ENCODE measurements around the gene E2F4. TPM values are rescaled to one million over a fixed set of nuclear protein-coding genes. Genes with fewer than 3 reads are reported as not detected.

E2F4 gene
- total and polyA plus RNA-seq, 2 of the 13 experiments (the other 11 are each of a cell fraction or from before 2014, with no cell fraction given): 84.8 to 91.2 TPM

DNA sequence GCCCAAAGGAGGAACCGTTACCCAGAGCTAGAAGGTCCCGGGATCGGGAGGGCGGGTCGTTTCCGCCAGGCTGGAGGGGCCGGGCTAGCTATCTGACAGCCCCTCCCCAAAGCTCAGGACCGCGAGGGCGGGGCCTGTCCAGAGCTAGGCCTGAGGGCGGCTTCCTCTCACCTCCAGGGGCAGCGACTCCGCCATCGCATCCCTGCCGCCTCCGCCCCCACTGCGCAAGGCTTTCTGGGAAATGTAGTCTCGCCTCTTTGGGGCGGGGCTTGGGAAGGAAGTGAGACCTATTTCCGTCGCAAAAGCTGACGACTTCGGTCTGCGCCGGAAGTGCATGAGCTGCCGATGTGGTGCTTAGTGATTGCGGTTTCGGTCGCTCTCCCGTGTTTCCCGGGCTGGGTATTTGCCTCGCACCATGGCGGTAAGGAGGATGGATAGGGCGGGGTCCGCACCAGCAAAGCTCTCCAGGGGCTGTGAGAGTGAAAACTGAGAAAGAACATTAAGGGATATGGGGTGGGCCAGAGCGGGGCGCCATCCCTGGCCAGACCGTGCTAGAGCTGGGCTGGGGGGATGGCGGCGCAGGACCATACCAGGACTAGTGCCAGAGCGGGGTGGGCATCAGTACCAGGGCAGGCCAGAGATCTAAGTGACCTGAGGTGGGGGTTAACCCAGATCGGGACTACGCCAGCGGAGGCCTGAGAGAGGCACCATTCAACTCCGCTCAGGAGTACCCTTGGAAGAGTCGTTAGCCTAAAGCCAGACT is 35.0 kb downstream of the E2F4 start, which contains the start of gene TMEM208 (continued):
- TF ChIP-seq ZNF768 (CRISPR knock-in tag; IDR thresholded peaks at IDR 0.05) (no peak), ZNF367 (CRISPR knock-in tag; IDR thresholded peaks at IDR 0.05; ENCODE audit: borderline replicate concordance) (peak; percentile 66; the same call in 1 of the 2 replicates), MTF2 (CRISPR knock-in tag; IDR thresholded peaks at IDR 0.05; ENCODE audit: borderline replicate concordance) (0 out of 2 replicates have a peak, but pooled peaks have one; percentile 16), NFE2L1 (CRISPR knock-in tag; IDR thresholded peaks at IDR 0.05; ENCODE audit: borderline replicate concordance) (no peak), TBX3 (IDR thresholded peaks at IDR 0.05; ENCODE audit: borderline replicate concordance) (peak; percentile 67), ONECUT2 (CRISPR knock-in tag; IDR thresholded peaks at IDR 0.05) (peak; percentile 64; the same call in 1 of the 2 replicates), ZBTB7A (CRISPR knock-in tag; IDR thresholded peaks at IDR 0.05) (0 out of 2 replicates have a peak, but pooled peaks have one; percentile 31), DR1 (CRISPR knock-in tag; IDR thresholded peaks at IDR 0.05) (peak; percentile 66), ZNF614 (CRISPR knock-in tag; IDR thresholded peaks at IDR 0.05; ENCODE audit: borderline replicate concordance) (peak; percentile 95), ZNF772 (CRISPR knock-in tag; IDR thresholded peaks at IDR 0.05) (peak; percentile 67; the same call in 1 of the 2 replicates), NFATC3 (CRISPR knock-in tag; IDR thresholded peaks at IDR 0.05) (no peak), HOXA3 (CRISPR knock-in tag; IDR thresholded peaks at IDR 0.05) (peak; percentile 98), ZNF761 (CRISPR knock-in tag; conservative IDR thresholded peaks at IDR 0.05) (peak; percentile 49; the same call in 1 of the 2 replicates), PHF21A (CRISPR knock-in tag; IDR thresholded peaks at IDR 0.05) (peak; percentile 75; the same call in 1 of the 2 replicates), NFRKB (IDR thresholded peaks at IDR 0.05) (no peak), ZNF782 (CRISPR knock-in tag; IDR thresholded peaks at IDR 0.05; ENCODE audit: borderline replicate concordance) (peak; percentile 30; the same call in 1 of the 2 replicates)
- TF ChIP-seq, protein P1, sequence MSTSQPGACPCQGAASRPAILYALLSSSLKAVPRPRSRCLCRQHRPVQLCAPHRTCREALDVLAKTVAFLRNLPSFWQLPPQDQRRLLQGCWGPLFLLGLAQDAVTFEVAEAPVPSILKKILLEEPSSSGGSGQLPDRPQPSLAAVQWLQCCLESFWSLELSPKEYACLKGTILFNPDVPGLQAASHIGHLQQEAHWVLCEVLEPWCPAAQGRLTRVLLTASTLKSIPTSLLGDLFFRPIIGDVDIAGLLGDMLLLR (CRISPR knock-in tag; IDR thresholded peaks at IDR 0.05): peak; percentile 91
- TF ChIP-seq, protein P2, sequence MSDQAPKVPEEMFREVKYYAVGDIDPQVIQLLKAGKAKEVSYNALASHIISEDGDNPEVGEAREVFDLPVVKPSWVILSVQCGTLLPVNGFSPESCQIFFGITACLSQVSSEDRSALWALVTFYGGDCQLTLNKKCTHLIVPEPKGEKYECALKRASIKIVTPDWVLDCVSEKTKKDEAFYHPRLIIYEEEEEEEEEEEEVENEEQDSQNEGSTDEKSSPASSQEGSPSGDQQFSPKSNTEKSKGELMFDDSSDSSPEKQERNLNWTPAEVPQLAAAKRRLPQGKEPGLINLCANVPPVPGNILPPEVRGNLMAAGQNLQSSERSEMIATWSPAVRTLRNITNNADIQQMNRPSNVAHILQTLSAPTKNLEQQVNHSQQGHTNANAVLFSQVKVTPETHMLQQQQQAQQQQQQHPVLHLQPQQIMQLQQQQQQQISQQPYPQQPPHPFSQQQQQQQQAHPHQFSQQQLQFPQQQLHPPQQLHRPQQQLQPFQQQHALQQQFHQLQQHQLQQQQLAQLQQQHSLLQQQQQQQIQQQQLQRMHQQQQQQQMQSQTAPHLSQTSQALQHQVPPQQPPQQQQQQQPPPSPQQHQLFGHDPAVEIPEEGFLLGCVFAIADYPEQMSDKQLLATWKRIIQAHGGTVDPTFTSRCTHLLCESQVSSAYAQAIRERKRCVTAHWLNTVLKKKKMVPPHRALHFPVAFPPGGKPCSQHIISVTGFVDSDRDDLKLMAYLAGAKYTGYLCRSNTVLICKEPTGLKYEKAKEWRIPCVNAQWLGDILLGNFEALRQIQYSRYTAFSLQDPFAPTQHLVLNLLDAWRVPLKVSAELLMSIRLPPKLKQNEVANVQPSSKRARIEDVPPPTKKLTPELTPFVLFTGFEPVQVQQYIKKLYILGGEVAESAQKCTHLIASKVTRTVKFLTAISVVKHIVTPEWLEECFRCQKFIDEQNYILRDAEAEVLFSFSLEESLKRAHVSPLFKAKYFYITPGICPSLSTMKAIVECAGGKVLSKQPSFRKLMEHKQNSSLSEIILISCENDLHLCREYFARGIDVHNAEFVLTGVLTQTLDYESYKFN (CRISPR knock-in tag; conservative IDR thresholded peaks at IDR 0.05): peak; percentile 74
- TF ChIP-seq, protein P3, sequence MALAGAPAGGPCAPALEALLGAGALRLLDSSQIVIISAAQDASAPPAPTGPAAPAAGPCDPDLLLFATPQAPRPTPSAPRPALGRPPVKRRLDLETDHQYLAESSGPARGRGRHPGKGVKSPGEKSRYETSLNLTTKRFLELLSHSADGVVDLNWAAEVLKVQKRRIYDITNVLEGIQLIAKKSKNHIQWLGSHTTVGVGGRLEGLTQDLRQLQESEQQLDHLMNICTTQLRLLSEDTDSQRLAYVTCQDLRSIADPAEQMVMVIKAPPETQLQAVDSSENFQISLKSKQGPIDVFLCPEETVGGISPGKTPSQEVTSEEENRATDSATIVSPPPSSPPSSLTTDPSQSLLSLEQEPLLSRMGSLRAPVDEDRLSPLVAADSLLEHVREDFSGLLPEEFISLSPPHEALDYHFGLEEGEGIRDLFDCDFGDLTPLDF (CRISPR knock-in tag; IDR thresholded peaks at IDR 0.05): peak; percentile 75; the same call in 1 of the 2 replicates
- TF ChIP-seq, protein P4, sequence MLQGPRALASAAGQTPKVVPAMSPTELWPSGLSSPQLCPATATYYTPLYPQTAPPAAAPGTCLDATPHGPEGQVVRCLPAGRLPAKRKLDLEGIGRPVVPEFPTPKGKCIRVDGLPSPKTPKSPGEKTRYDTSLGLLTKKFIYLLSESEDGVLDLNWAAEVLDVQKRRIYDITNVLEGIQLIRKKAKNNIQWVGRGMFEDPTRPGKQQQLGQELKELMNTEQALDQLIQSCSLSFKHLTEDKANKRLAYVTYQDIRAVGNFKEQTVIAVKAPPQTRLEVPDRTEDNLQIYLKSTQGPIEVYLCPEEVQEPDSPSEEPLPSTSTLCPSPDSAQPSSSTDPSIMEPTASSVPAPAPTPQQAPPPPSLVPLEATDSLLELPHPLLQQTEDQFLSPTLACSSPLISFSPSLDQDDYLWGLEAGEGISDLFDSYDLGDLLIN (CRISPR knock-in tag; IDR thresholded peaks at IDR 0.05; ENCODE audit: borderline replicate concordance): peak; percentile 88; the same call in 1 of the 2 replicates
- TF ChIP-seq, protein P5, sequence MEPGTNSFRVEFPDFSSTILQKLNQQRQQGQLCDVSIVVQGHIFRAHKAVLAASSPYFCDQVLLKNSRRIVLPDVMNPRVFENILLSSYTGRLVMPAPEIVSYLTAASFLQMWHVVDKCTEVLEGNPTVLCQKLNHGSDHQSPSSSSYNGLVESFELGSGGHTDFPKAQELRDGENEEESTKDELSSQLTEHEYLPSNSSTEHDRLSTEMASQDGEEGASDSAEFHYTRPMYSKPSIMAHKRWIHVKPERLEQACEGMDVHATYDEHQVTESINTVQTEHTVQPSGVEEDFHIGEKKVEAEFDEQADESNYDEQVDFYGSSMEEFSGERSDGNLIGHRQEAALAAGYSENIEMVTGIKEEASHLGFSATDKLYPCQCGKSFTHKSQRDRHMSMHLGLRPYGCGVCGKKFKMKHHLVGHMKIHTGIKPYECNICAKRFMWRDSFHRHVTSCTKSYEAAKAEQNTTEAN (CRISPR knock-in tag; conservative IDR thresholded peaks at IDR 0.05): peak; percentile 82
